HEK293 (cell line): ENCODE results near the gene SMNDC1.
"Not testable (repeated sequence)": the region's sequence is repeated elsewhere in the genome, so short reads cannot be mapped to it uniquely, and the experiment has no call there.

ENCODE experiments used
- CTCF ChIA-PET: fragments of 350-600 bp; formaldehyde crosslinking; extraction: SDS; loops from one replicate; lab custom pipeline; 2021; ENCODE audit warnings: antibody characterized with exemption; lab: Yijun Ruan, JAX
- POLR2A ChIA-PET: fragments of 300-600 bp; formaldehyde crosslinking; extraction: SDS; loops from one replicate; lab custom pipeline; 2020; ENCODE audit warnings: antibody characterized with exemption, inconsistent platforms; lab: Yijun Ruan, JAX
- H3K27ac ChIP-seq: fragments of 200-500 bp; sonication (Bioruptor generic); 2 replicates; pipeline ENCODE4 v1.5.1; 2014; ENCODE audit warnings: low read depth, low read length, control low read depth, inconsistent platforms; ENCODE audit errors: extremely low read depth
- H3K36me3 ChIP-seq, 2 experiments: fragments of 200-500 bp in 1 of 2; sonication (Bioruptor generic) in 1 of 2; 1 replicate in 1 of 2; 2 replicates in 1 of 2; pipeline ENCODE4 v1.5.1; 2014 to 2017; ENCODE audit warnings: inconsistent platforms in 2 of 2, low read length in 2 of 2; ENCODE audit not compliant: control insufficient read depth in 2 of 2, insufficient read depth in 1 of 2
- H3K4me1 ChIP-seq: fragments of 200-500 bp; sonication (Bioruptor generic); 2 replicates; pipeline ENCODE4 v1.5.1; 2014; ENCODE audit warnings: mild to moderate bottlenecking, low read length, inconsistent platforms; ENCODE audit not compliant: control insufficient read depth, insufficient read depth
- H3K4me3 ChIP-seq: 2 replicates; pipeline ENCODE4 v1.5.1; 2011; ENCODE audit warnings: low read depth, mild to moderate bottlenecking, control low read depth, low read length, moderate library complexity
- H3K9me3 ChIP-seq: fragments of 200-500 bp; sonication (Bioruptor generic); 2 replicates; pipeline ENCODE4 v1.5.1; 2014; ENCODE audit warnings: low read depth, low read length, inconsistent platforms; ENCODE audit not compliant: control insufficient read depth, insufficient read depth
- BCL6B ChIP-seq: fragments of 450-650 bp; formaldehyde crosslinking; IDR thresholded peaks from 2 replicates; pipeline ENCODE4 v1.5.1; 2017; ENCODE audit warnings: missing biosample characterization, missing genetic modification characterization
- KLF10 ChIP-seq: fragments of 450-650 bp; IDR thresholded peaks from 2 replicates; pipeline ENCODE4 v1.5.1; 2018; ENCODE audit warnings: missing biosample characterization, mild to moderate bottlenecking, missing genetic modification characterization
- PRDM10 ChIP-seq: fragments of 450-650 bp; formaldehyde crosslinking; IDR thresholded peaks from 2 replicates; pipeline ENCODE4 v1.5.1; 2016; ENCODE audit warnings: missing biosample characterization, missing genetic modification characterization
- SP7 ChIP-seq: fragments of 450-650 bp; formaldehyde crosslinking; IDR thresholded peaks from 2 replicates; pipeline ENCODE4 v1.5.1; 2016; ENCODE audit warnings: missing biosample characterization, missing genetic modification characterization
- ZNF112 ChIP-seq: fragments of 450-650 bp; formaldehyde crosslinking; IDR thresholded peaks from 2 replicates; pipeline ENCODE4 v1.5.0; 2017; ENCODE audit warnings: missing biosample characterization, missing genetic modification characterization
- ZNF138 ChIP-seq: fragments of 450-650 bp; formaldehyde crosslinking; IDR thresholded peaks from 2 replicates; pipeline ENCODE4 v1.5.1; 2016; ENCODE audit warnings: missing biosample characterization, missing genetic modification characterization, borderline replicate concordance
- ZNF140 ChIP-seq: fragments of 450-650 bp; formaldehyde crosslinking; IDR thresholded peaks from 2 replicates; pipeline ENCODE4 v1.5.1; 2016; ENCODE audit warnings: missing biosample characterization, missing genetic modification characterization
- ZNF16 ChIP-seq: fragments of 450-650 bp; formaldehyde crosslinking; IDR thresholded peaks from 2 replicates; pipeline ENCODE4 v1.5.1; 2016; ENCODE audit warnings: low read depth, missing biosample characterization, missing genetic modification characterization
- ZNF174 ChIP-seq: fragments of 450-650 bp; formaldehyde crosslinking; IDR thresholded peaks from 2 replicates; pipeline ENCODE4 v1.5.0; 2017; ENCODE audit warnings: missing biosample characterization, mild to moderate bottlenecking, missing genetic modification characterization
- ZNF248 ChIP-seq: fragments of 450-650 bp; formaldehyde crosslinking; IDR thresholded peaks from 2 replicates; pipeline ENCODE4 v1.5.1; 2017; ENCODE audit warnings: missing biosample characterization, missing genetic modification characterization
- ZNF433 ChIP-seq: fragments of 450-650 bp; formaldehyde crosslinking; IDR thresholded peaks from 2 replicates; pipeline ENCODE4 v1.5.1; 2016; ENCODE audit warnings: missing biosample characterization, missing genetic modification characterization, low read depth
- ZNF48 ChIP-seq: fragments of 450-650 bp; formaldehyde crosslinking; IDR thresholded peaks from 2 replicates; pipeline ENCODE4 v1.5.1; 2016; ENCODE audit warnings: missing biosample characterization, missing genetic modification characterization
- ZNF600 ChIP-seq: fragments of 450-650 bp; formaldehyde crosslinking; IDR thresholded peaks from 2 replicates; pipeline ENCODE4 v1.5.1; 2016; ENCODE audit warnings: missing biosample characterization, missing genetic modification characterization
- ZNF623 ChIP-seq: fragments of 450-650 bp; formaldehyde crosslinking; IDR thresholded peaks from 2 replicates; pipeline ENCODE4 v1.5.1; 2016; ENCODE audit warnings: missing biosample characterization, missing genetic modification characterization
- ZNF830 ChIP-seq: fragments of 450-650 bp; IDR thresholded peaks from 2 replicates; pipeline ENCODE4 v1.5.0; 2018; ENCODE audit warnings: missing biosample characterization, missing genetic modification characterization, low read depth, mild to moderate bottlenecking, moderate library complexity
- TF ChIP-seq, protein P1 (sequence below): fragments of 450-650 bp; formaldehyde crosslinking; IDR thresholded peaks from 2 replicates; pipeline ENCODE4 v1.5.1; 2017; ENCODE audit warnings: missing biosample characterization, missing genetic modification characterization
- TF ChIP-seq, protein P2 (sequence below): fragments of 450-650 bp; formaldehyde crosslinking; IDR thresholded peaks from 2 replicates; pipeline ENCODE4 v1.5.1; 2016; ENCODE audit warnings: missing biosample characterization, missing genetic modification characterization
- TF ChIP-seq, protein P3 (sequence below): fragments of 450-650 bp; formaldehyde crosslinking; IDR thresholded peaks from 2 replicates; pipeline ENCODE4 v1.5.1; 2016; ENCODE audit warnings: missing biosample characterization, missing genetic modification characterization, borderline replicate concordance

SMNDC1 gene

GRCh38 chr10:110334061-110334656 lies 29.4 kb upstream of the SMNDC1 start (continued):
- no peak for TF ChIP-seq BCL6B
- no peak for TF ChIP-seq ZNF433

- H3K27ac ChIP-seq, H3K36me3 ChIP-seq, CTCF ChIA-PET, H3K4me1 ChIP-seq, H3K4me3 ChIP-seq, H3K9me3 ChIP-seq, POLR2A ChIA-PET: not testable (repeated sequence)
Observed at GRCh38 chr10:110331226-110331795, 26.6 kb upstream of the SMNDC1 start.

GRCh38 chr10:110330675-110331074 lies 26.0 kb upstream of the SMNDC1 start:
- no peak for TF ChIP-seq ZNF16 (tag by site-specific recombination)
- no peak for TF ChIP-seq ZNF112 (tag by site-specific recombination)
- TF ChIP-seq ZNF600 (tag by site-specific recombination) = no peak
- TF ChIP-seq ZNF140 (tag by site-specific recombination) = no peak
- TF ChIP-seq ZNF830 (tag by site-specific recombination) = no peak
- TF ChIP-seq KLF10 (tag by site-specific recombination) = no peak
- TF ChIP-seq, protein P1, sequence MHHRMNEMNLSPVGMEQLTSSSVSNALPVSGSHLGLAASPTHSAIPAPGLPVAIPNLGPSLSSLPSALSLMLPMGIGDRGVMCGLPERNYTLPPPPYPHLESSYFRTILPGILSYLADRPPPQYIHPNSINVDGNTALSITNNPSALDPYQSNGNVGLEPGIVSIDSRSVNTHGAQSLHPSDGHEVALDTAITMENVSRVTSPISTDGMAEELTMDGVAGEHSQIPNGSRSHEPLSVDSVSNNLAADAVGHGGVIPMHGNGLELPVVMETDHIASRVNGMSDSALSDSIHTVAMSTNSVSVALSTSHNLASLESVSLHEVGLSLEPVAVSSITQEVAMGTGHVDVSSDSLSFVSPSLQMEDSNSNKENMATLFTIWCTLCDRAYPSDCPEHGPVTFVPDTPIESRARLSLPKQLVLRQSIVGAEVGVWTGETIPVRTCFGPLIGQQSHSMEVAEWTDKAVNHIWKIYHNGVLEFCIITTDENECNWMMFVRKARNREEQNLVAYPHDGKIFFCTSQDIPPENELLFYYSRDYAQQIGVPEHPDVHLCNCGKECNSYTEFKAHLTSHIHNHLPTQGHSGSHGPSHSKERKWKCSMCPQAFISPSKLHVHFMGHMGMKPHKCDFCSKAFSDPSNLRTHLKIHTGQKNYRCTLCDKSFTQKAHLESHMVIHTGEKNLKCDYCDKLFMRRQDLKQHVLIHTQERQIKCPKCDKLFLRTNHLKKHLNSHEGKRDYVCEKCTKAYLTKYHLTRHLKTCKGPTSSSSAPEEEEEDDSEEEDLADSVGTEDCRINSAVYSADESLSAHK (tag by site-specific recombination) = no peak
- no peak for TF ChIP-seq ZNF623 (tag by site-specific recombination)
- TF ChIP-seq ZNF174 (tag by site-specific recombination) = no peak
- H3K36me3 ChIP-seq = no peaks in the 10 kb centered on the region
- H3K4me1 ChIP-seq = peaks cover under 1% of the 10 kb centered on the region; the same call in 1 of the 2 replicates
- H3K9me3 ChIP-seq = no peaks in the 10 kb centered on the region
- POLR2A ChIA-PET = no interaction called here
- H3K4me3 ChIP-seq = no peak overlapping the region
- H3K27ac ChIP-seq = no peak overlapping the region
- CTCF ChIA-PET = no interaction called here

- H3K4me3 ChIP-seq = no peak overlapping the region
- ChIA-PET CTCF (interaction anchor here (0.6 kb wide), 1 partner anchor 93 kb away, joined by 3 read pairs; no protein-coding TSS in a partner anchor), POLR2A (no interaction called here)
- H3K4me1 ChIP-seq = no peaks in the 10 kb centered on the region
- no peak overlapping the region for H3K27ac ChIP-seq
- no peaks in the 10 kb centered on the region for H3K36me3 ChIP-seq
- H3K9me3 ChIP-seq = no peaks in the 10 kb centered on the region
- no peak for TF ChIP-seq PRDM10 (tag by site-specific recombination)
- TF ChIP-seq, protein P2, sequence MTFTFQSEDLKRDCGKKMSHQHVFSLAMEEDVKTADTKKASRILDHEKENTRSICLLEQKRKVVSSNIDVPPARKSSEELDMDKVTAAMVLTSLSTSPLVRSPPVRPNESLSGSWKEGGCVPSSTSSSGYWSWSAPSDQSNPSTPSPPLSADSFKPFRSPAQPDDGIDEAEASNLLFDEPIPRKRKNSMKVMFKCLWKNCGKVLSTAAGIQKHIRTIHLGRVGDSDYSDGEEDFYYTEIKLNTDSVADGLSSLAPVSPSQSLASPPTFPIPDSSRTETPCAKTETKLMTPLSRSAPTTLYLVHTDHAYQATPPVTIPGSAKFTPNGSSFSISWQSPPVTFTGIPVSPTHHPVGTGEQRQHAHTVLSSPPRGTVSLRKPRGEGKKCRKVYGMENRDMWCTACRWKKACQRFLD = no peak
- no peak for TF ChIP-seq SP7 (tag by site-specific recombination)
- TF ChIP-seq ZNF138 (tag by site-specific recombination) = no peak
- no peak for TF ChIP-seq ZNF48 (tag by site-specific recombination)
- TF ChIP-seq, protein P3, sequence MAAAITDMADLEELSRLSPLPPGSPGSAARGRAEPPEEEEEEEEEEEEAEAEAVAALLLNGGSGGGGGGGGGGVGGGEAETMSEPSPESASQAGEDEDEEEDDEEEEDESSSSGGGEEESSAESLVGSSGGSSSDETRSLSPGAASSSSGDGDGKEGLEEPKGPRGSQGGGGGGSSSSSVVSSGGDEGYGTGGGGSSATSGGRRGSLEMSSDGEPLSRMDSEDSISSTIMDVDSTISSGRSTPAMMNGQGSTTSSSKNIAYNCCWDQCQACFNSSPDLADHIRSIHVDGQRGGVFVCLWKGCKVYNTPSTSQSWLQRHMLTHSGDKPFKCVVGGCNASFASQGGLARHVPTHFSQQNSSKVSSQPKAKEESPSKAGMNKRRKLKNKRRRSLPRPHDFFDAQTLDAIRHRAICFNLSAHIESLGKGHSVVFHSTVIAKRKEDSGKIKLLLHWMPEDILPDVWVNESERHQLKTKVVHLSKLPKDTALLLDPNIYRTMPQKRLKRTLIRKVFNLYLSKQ (tag by site-specific recombination) = no peak
- TF ChIP-seq ZNF248 (tag by site-specific recombination) = no peak
Observed at GRCh38 chr10:110327262-110327914, 22.7 kb upstream of the SMNDC1 start.
